H9 (cell line): Measurements from ENCODE around the gene PER2. TPM values are rescaled to one million over a fixed set of nuclear protein-coding genes. Genes with fewer than 3 reads are reported as not detected.

ENCODE experiments used
- DNase-seq: peaks from one replicate; pipeline ENCODE4 v3.0.0-alpha.2; 2017
- H2AFZ ChIP-seq: one replicate; pipeline ENCODE4 v1.6.1; 2013; ENCODE audit warnings: mild to moderate bottlenecking, low read length, control low read depth, moderate library complexity
- H2AK5ac ChIP-seq: 2 replicates; pipeline ENCODE4 v1.6.1; 2013; ENCODE audit warnings: low read length, control low read depth, mixed read lengths; ENCODE audit not compliant: insufficient read length
- H2BK120ac ChIP-seq: one replicate; pipeline ENCODE4 v1.6.1; 2013; ENCODE audit warnings: low read depth, mild to moderate bottlenecking, low read length, control low read depth, inconsistent platforms; ENCODE audit not compliant: poor library complexity, severe bottlenecking
- H2BK12ac ChIP-seq: 2 replicates; pipeline ENCODE4 v1.6.1; 2013; ENCODE audit warnings: low read length, control low read depth, mixed read lengths, low read depth; ENCODE audit not compliant: insufficient read length
- H2BK15ac ChIP-seq: 2 replicates; pipeline ENCODE4 v1.6.1; 2013; ENCODE audit warnings: low read depth, low read length, control low read depth
- H2BK20ac ChIP-seq: one replicate; pipeline ENCODE4 v1.6.1; 2013; ENCODE audit warnings: low read depth, mild to moderate bottlenecking, low read length, control low read depth, inconsistent platforms; ENCODE audit not compliant: poor library complexity, severe bottlenecking
- H2BK5ac ChIP-seq: 2 replicates; pipeline ENCODE4 v1.6.1; 2013; ENCODE audit warnings: low read length, control low read depth, mixed read lengths; ENCODE audit not compliant: insufficient read length
- H3K14ac ChIP-seq: 2 replicates; pipeline ENCODE4 v1.6.1; 2013; ENCODE audit warnings: low read length, control low read depth; ENCODE audit not compliant: insufficient read depth
- H3K18ac ChIP-seq: 2 replicates; pipeline ENCODE4 v1.6.1; 2013; ENCODE audit warnings: low read depth, mild to moderate bottlenecking, mixed read lengths, low read length, control low read depth; ENCODE audit not compliant: insufficient read length
- H3K23ac ChIP-seq: 2 replicates; pipeline ENCODE4 v1.6.1; 2013; ENCODE audit warnings: low read length, control low read depth, mixed read lengths, low read depth; ENCODE audit not compliant: insufficient read length
- H3K23me2 ChIP-seq: 2 replicates; pipeline ENCODE4 v1.6.1; 2013; ENCODE audit warnings: low read depth, mild to moderate bottlenecking, mixed read lengths, low read length, control low read depth; ENCODE audit not compliant: insufficient read length, poor library complexity, severe bottlenecking
- H3K27ac ChIP-seq: 2 replicates; pipeline ENCODE4 v1.5.1; 2013; ENCODE audit warnings: low read length, control low read depth, mixed read lengths, low read depth; ENCODE audit not compliant: insufficient read length
- H3K27me3 ChIP-seq: 2 replicates; pipeline ENCODE4 v1.6.1; 2013; ENCODE audit warnings: low read length, control low read depth, inconsistent platforms; ENCODE audit not compliant: insufficient read depth
- H3K4ac ChIP-seq: 2 replicates; pipeline ENCODE4 v1.6.1; 2013; ENCODE audit warnings: low read depth, mild to moderate bottlenecking, control low read depth, inconsistent platforms, low read length, moderate library complexity
- H3K4me1 ChIP-seq: 2 replicates; pipeline ENCODE4 v1.6.1; 2013; ENCODE audit warnings: low read length, control low read depth, inconsistent platforms; ENCODE audit not compliant: insufficient read depth
- H3K4me2 ChIP-seq: 2 replicates; pipeline ENCODE4 v1.6.1; 2013; ENCODE audit warnings: low read length, control low read depth, mixed read lengths; ENCODE audit not compliant: insufficient read length, insufficient read depth
- H3K56ac ChIP-seq: 2 replicates; pipeline ENCODE4 v1.6.1; 2013; ENCODE audit warnings: low read depth, mild to moderate bottlenecking, mixed read lengths, low read length, control low read depth; ENCODE audit not compliant: insufficient read length
- H3K79me1 ChIP-seq: 2 replicates; pipeline ENCODE4 v1.6.1; 2013; ENCODE audit warnings: low read depth, mild to moderate bottlenecking, moderate library complexity, low read length, control low read depth, inconsistent platforms; ENCODE audit not compliant: insufficient read depth, poor library complexity, severe bottlenecking
- H3K79me2 ChIP-seq: 2 replicates; pipeline ENCODE4 v1.6.1; 2013; ENCODE audit warnings: low read length, control low read depth, inconsistent platforms; ENCODE audit not compliant: insufficient read depth
- H3K9ac ChIP-seq: 2 replicates; pipeline ENCODE4 v1.6.1; 2013; ENCODE audit warnings: low read length, control low read depth, mixed read lengths; ENCODE audit not compliant: insufficient read length; ENCODE audit errors: extremely low read depth
- H3K9me3 ChIP-seq: one replicate; pipeline ENCODE4 v1.6.1; 2013; ENCODE audit warnings: low read depth, low read length, inconsistent platforms; ENCODE audit not compliant: control insufficient read depth
- H3T11ph ChIP-seq: one replicate; pipeline ENCODE4 v1.6.1; 2013; ENCODE audit warnings: mild to moderate bottlenecking, low read length, control low read depth, inconsistent platforms
- H4K20me1 ChIP-seq: one replicate; pipeline ENCODE4 v1.6.1; 2013; ENCODE audit not compliant: control insufficient read depth, insufficient read length, insufficient read depth
- H4K5ac ChIP-seq: 2 replicates; pipeline ENCODE4 v1.6.1; 2013; ENCODE audit warnings: low read depth, mild to moderate bottlenecking, mixed read lengths, low read length, control low read depth; ENCODE audit not compliant: insufficient read length
- H4K8ac ChIP-seq: replicated peaks from 2 replicates; pipeline ENCODE4 v1.6.1; 2013; ENCODE audit warnings: low read length, control low read depth, mixed read lengths, low read depth; ENCODE audit not compliant: insufficient read length
- H4K91ac ChIP-seq: 2 replicates; pipeline ENCODE4 v1.6.1; 2013; ENCODE audit warnings: low read depth, mild to moderate bottlenecking, moderate library complexity, mixed read lengths, low read length, control low read depth; ENCODE audit not compliant: insufficient read length
- H3K27ac Mint-ChIP-seq, 3 experiments: 2 replicates in 2 of 3; 3 replicates in 1 of 3; pipeline ENCODE4 v1.8.0; 2020 to 2021; ENCODE audit warnings: mixed read lengths in 3 of 3, mild to moderate bottlenecking in 1 of 3, moderate library complexity in 1 of 3
- H3K27me3 Mint-ChIP-seq: 2 replicates; pipeline ENCODE4 v1.8.0; 2021; ENCODE audit warnings: low read depth, mild to moderate bottlenecking, moderate library complexity, mixed read lengths
- H3K36me3 Mint-ChIP-seq, 3 experiments: 2 replicates in 2 of 3; 3 replicates in 1 of 3; pipeline ENCODE4 v1.8.0; 2020 to 2021; ENCODE audit warnings: low read depth in 3 of 3, mixed read lengths in 3 of 3; ENCODE audit not compliant: insufficient read depth in 1 of 3
- H3K4me1 Mint-ChIP-seq, 2 experiments: 2 replicates each; pipeline ENCODE4 v1.8.0; 2020; ENCODE audit warnings: mixed read lengths in 2 of 2
- H3K4me3 Mint-ChIP-seq, 2 experiments: 2 replicates in 1 of 2; 3 replicates in 1 of 2; pipeline ENCODE4 v1.8.0; 2020 to 2021; ENCODE audit warnings: mild to moderate bottlenecking in 2 of 2, mixed read lengths in 2 of 2, moderate library complexity in 1 of 2
- H3K9me3 Mint-ChIP-seq, 2 experiments: 2 replicates in 1 of 2; 3 replicates in 1 of 2; pipeline ENCODE4 v1.8.0; 2020; ENCODE audit warnings: mild to moderate bottlenecking in 2 of 2, mixed read lengths in 2 of 2, moderate library complexity in 1 of 2
- CTCF ChIP-seq: fragments of 200-600 bp; sonication (generic); conservative IDR thresholded peaks from 3 replicates; pipeline ENCODE4 v1.8.0; 2021; ENCODE audit warnings: antibody characterized with exemption, mild to moderate bottlenecking
- WGBS: extraction: QIAGEN DNeasy Blood & Tissue Kit; methylation state at CpG from one replicate; pipeline ENCODE4 v1.1.7; 2013; ENCODE audit warnings: missing lambda C conversion rate, low lambda C conversion rate, mixed read lengths; ENCODE audit not compliant: insufficient read length; ENCODE audit errors: extremely low coverage; 5-methylcytosine and 5-hydroxymethylcytosine counted together
- total RNA-seq: library from RNA; stranded (reverse); gene quantifications from 2 replicates; pipeline ENCODE4 v1.2.1, GENCODE V29; 2021

PER2 gene
- total RNA-seq, 1 experiment from 2014 or later, result 12.9 TPM

GRCh38 chr2:238265605-238266004 is 22.8 kb downstream of the PER2 start:
- no CpG with 5 or more reads among the region's 11 CpGs for whole genome bisulfite sequencing
- no peak overlapping the region for H4K5ac ChIP-seq
- H3K4ac ChIP-seq, result no peak overlapping the region
- H2AFZ ChIP-seq, result no peak overlapping the region
- no peak overlapping the region for H2BK15ac ChIP-seq
- H3K23me2 ChIP-seq, result no peaks in the 10 kb centered on the region
- Mint-ChIP-seq H3K36me3 (peaks cover 0 to 18% (median 8%) of the 10 kb centered on the region in 3 experiments; a peak in 5 of 7 replicates), H3K4me1 (peaks cover 3 to 8% of the 10 kb centered on the region in 2 experiments), H3K27me3 (no peaks in the 10 kb centered on the region), H3K4me3 (no peak overlapping the region), H3K9me3 (no peaks in the 10 kb centered on the region), H3K27ac (no peak overlapping the region)
- H3K9me3 ChIP-seq, result no peaks in the 10 kb centered on the region
- H3T11ph ChIP-seq, result no peak overlapping the region
- H2BK12ac ChIP-seq, result no peak overlapping the region
- no peak overlapping the region for H3K23ac ChIP-seq
- no peak overlapping the region for H3K56ac ChIP-seq
- no peak overlapping the region for H4K91ac ChIP-seq
- no peaks in the 10 kb centered on the region for H3K79me1 ChIP-seq
- H4K20me1 ChIP-seq, result no peaks in the 10 kb centered on the region
- H2BK5ac ChIP-seq, result no peak overlapping the region
- H2AK5ac ChIP-seq, result no peak overlapping the region
- no peak overlapping the region for H2BK120ac ChIP-seq
- no peak overlapping the region for H3K9ac ChIP-seq
- H2BK20ac ChIP-seq, result no peak overlapping the region
- no peak overlapping the region for H3K27ac ChIP-seq
- no peak for DNase-seq
- H4K8ac ChIP-seq, result no peak overlapping the region
- H3K27me3 ChIP-seq, result no peaks in the 10 kb centered on the region
- H3K4me2 ChIP-seq, result no peak overlapping the region
- no peak overlapping the region for H3K14ac ChIP-seq
- H3K18ac ChIP-seq, result no peak overlapping the region
- TF ChIP-seq CTCF, result no peak
- H3K4me1 ChIP-seq, result no peaks in the 10 kb centered on the region
- H3K79me2 ChIP-seq, result no peaks in the 10 kb centered on the region
